Measurements from ENCODE around the gene DNALI1.
A peak's percentile ranks its signal among the peaks of the same experiment; 100 is the strongest.

DNALI1 gene

DNA sequence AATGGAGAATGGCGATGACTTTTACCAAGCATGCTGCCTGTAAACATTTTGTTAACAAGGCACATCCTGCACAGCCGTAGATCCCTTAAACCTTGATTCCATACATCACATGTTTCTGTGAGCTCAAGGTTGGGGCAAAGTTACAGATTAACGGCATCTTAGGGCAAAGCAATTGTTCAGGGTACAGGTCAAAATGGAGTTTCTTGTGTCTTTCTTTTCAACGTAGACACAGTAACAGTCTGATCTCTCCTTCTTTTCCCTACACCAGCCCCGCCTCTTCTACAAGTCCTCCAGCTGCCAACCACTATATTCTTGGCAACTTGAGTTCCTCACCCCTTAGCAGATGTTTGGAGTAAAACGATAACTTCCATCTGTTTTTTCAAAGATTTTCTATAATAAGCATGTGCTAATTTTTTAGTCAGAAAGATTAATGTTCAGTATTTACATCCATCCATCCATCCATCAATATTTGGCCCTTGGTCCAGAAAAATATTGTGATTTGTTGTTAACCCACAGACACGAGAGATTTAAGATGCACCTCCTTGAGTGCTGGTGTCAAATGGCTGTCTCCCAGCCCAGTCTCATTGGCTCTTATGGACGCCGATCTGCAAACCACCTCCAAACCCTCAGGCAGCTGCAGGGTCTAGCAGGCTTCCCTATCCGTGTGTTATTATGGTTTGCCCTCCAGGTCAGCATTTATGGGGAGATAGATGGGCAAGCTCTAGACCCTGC is 3.8 kb downstream of the DNALI1 start:
- Histone ChIP-seq H3K4me1 (ENCODE audit: control insufficient read depth in 1 of 2, insufficient read depth in 1 of 2, low read depth in 1 of 2, low read length in 1 of 2) (peaks cover 0 to 3% of the 10 kb centered on the region in 2 experiments), H3K4me3 (ENCODE audit: low read depth in 1 of 2, low read length in 1 of 2) (no peak overlapping the region), H3K36me3 (peaks cover 13% of the 10 kb centered on the region), H3K9me3 (no peaks in the 10 kb centered on the region), H3K27ac (no peak overlapping the region), H3K27me3 (peaks cover 6% of the 10 kb centered on the region)
- TF ChIP-seq, protein P1, sequence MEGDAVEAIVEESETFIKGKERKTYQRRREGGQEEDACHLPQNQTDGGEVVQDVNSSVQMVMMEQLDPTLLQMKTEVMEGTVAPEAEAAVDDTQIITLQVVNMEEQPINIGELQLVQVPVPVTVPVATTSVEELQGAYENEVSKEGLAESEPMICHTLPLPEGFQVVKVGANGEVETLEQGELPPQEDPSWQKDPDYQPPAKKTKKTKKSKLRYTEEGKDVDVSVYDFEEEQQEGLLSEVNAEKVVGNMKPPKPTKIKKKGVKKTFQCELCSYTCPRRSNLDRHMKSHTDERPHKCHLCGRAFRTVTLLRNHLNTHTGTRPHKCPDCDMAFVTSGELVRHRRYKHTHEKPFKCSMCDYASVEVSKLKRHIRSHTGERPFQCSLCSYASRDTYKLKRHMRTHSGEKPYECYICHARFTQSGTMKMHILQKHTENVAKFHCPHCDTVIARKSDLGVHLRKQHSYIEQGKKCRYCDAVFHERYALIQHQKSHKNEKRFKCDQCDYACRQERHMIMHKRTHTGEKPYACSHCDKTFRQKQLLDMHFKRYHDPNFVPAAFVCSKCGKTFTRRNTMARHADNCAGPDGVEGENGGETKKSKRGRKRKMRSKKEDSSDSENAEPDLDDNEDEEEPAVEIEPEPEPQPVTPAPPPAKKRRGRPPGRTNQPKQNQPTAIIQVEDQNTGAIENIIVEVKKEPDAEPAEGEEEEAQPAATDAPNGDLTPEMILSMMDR (IDR thresholded peaks at IDR 0.05), result no peak

DNA sequence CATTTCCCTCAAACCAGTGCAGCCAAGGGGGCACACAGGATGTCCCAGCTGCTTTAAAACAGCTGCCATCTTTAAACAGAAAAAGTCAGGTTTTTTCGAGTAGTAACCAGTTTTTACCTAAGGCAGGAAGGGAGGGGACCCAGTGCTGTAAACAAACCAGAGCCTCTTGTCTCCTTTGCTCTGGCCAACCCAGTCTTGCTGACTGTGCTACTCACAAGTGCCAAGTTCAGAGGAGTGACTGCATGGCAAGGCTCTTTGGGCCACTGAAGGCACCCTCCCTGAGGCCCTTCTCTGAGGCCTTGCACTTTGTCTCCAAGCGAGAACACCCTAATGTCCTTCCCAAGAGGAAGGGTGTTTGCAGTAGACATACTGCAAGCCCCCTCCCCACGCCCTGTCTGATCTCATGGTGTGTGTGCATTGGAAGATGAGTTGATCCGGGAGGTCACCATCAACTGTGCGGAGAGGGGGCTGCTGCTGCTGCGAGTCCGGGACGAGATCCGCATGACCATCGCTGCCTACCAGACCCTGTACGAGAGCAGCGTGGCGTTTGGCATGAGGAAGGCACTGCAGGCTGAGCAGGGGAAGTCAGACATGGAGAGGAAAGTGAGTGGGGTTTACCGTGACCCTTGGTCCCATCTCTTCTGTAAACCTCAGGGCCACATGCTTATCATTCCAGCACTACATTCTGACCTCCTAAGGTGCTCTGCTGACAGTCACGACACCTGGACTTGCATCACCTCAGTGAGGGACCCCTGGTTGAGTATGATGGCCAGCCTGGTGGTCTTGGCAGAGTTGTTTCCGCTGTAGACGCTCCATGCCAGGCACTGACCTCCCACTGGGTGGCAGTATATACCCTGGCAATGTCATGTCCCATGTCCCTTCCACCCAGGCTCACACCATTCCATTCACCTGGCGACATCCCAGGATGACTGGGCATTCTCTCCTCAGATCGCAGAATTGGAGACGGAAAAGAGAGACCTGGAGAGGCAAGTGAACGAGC is 4.7 kb downstream of the DNALI1 start:
- Histone ChIP-seq H3K4me1 (ENCODE audit: control insufficient read depth in 1 of 2, insufficient read depth in 1 of 2, low read depth in 1 of 2, low read length in 1 of 2) (peaks cover 0 to 3% of the 10 kb centered on the region in 2 experiments), H3K36me3 (peaks cover 21% of the 10 kb centered on the region), H3K27me3 (peaks cover 5% of the 10 kb centered on the region), H3K27ac (no peak overlapping the region), H3K9me3 (no peaks in the 10 kb centered on the region), H3K4me3 (ENCODE audit: low read depth in 1 of 2, low read length in 1 of 2) (no peak overlapping the region)
- TF ChIP-seq, protein P1 (IDR thresholded peaks at IDR 0.05), result peak; percentile 12

DNA sequence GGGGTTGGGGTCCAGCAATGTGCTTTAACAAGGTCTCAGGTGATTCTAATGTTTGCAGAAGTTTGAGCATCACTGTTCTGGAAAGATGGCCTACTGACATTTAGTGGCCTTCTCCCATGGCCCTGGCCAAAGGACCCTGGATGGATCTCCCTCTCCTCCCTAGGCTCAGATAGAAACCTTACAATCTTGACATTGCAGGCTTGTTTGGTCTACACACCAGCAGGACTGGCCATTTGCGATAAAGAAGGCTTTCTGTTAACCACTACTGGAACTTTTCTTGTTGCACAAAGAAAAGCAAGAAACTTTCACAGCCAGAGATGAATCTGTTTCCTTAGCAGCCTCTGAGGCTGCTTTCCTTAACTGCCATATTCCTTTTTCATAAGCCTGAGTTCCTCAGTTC is 6.2 kb downstream of the DNALI1 start:
- Histone ChIP-seq H3K36me3 (peaks cover 37% of the 10 kb centered on the region), H3K4me3 (ENCODE audit: low read depth in 1 of 2, low read length in 1 of 2) (no peak overlapping the region), H3K9me3 (no peaks in the 10 kb centered on the region), H3K4me1 (ENCODE audit: control insufficient read depth in 1 of 2, insufficient read depth in 1 of 2, low read depth in 1 of 2, low read length in 1 of 2) (no peaks in the 10 kb centered on the region), H3K27ac (no peak overlapping the region), H3K27me3 (no peaks in the 10 kb centered on the region)
- TF ChIP-seq, protein P1 (IDR thresholded peaks at IDR 0.05), result no peak

GRCh38 chr1:37564892-37565291 is 8.2 kb downstream of the DNALI1 start:
- Histone ChIP-seq H3K27ac (no peak overlapping the region), H3K36me3 (peaks cover 56% of the 10 kb centered on the region), H3K9me3 (no peaks in the 10 kb centered on the region), H3K4me1 (ENCODE audit: control insufficient read depth in 1 of 2, insufficient read depth in 1 of 2, low read depth in 1 of 2, low read length in 1 of 2) (no peaks in the 10 kb centered on the region), H3K4me3 (ENCODE audit: low read depth in 1 of 2, low read length in 1 of 2) (no peak overlapping the region), H3K27me3 (no peaks in the 10 kb centered on the region)
- TF ChIP-seq, protein P1 (IDR thresholded peaks at IDR 0.05), result no peak

DNA sequence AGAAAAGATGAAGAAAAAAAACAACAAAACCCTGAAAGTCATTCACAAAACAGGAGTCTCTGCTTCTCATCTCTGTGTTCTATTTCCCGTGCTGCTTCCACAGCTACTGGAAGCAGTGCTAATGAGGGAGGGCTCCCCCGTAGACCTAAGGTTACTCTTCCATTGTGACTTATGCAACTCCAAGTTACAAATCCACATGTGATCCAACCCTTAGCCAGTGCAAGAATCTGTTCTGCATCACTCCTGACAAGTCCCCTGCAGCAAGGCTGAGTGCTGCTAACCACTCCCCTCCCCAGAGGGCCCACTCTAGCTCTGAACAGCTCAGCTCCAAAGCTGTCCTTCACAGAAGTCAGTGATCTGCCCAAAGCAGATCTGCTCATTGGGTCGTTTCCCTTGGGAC is 10.3 kb downstream of the DNALI1 start:
- Histone ChIP-seq H3K36me3 (peaks cover 74% of the 10 kb centered on the region), H3K9me3 (no peaks in the 10 kb centered on the region), H3K27ac (no peak overlapping the region), H3K4me3 (ENCODE audit: low read depth in 1 of 2, low read length in 1 of 2) (no peak overlapping the region), H3K4me1 (ENCODE audit: control insufficient read depth in 1 of 2, insufficient read depth in 1 of 2, low read depth in 1 of 2, low read length in 1 of 2) (no peaks in the 10 kb centered on the region), H3K27me3 (no peaks in the 10 kb centered on the region)
- TF ChIP-seq, protein P1 (IDR thresholded peaks at IDR 0.05), result no peak
